GM12892 (cell line): ENCODE data around the gene RIN1.

ENCODE experiments used
- POLR2A ChIP-seq: IDR thresholded peaks from 2 replicates; pipeline ENCODE4 v1.6.1; 2011; ENCODE audit warnings: low read depth, low read length, control low read depth
- POLR2AphosphoS5 ChIP-seq: IDR thresholded peaks from 2 replicates; pipeline ENCODE4 v1.6.1; 2011; ENCODE audit warnings: low read depth, low read length, control low read depth

GRCh38 chr11:66282468-66283455 lies 53.5 kb downstream of the RIN1 start:
- TF ChIP-seq POLR2AphosphoS5 (no peak), POLR2A (peak; percentile 42; the same call in 1 of the 2 replicates)
